Upper lobe of left lung (tissue), 4 donors: ENCODE data around the gene CHRNB1.

Source experiments
- POLR2A ChIP-seq, 4 donors: fragments of 450-650 bp; IDR thresholded peaks; one replicate each; pipeline ENCODE4 v1.5.1; 2016 to 2017; ENCODE audit warnings: antibody characterized with exemption in 4 of 4, mild to moderate bottlenecking in 2 of 4
- POLR2AphosphoS5 ChIP-seq, 2 donors: sonication (generic); formaldehyde crosslinking; IDR thresholded peaks; one replicate each; pipeline ENCODE4 v1.5.1; 2017; ENCODE audit warnings: antibody characterized with exemption in 2 of 2
- TF ChIP-seq, protein P1 (sequence below), 6 experiments: fragments of 450-650 bp in 4 of 6; fragments of 200-600 bp in 2 of 6; sonication (generic) in 2 of 6; IDR thresholded peaks; one replicate each; pipeline ENCODE4 v1.5.1; 2016 to 2019; ENCODE audit warnings: antibody characterized with exemption in 6 of 6

DNA sequence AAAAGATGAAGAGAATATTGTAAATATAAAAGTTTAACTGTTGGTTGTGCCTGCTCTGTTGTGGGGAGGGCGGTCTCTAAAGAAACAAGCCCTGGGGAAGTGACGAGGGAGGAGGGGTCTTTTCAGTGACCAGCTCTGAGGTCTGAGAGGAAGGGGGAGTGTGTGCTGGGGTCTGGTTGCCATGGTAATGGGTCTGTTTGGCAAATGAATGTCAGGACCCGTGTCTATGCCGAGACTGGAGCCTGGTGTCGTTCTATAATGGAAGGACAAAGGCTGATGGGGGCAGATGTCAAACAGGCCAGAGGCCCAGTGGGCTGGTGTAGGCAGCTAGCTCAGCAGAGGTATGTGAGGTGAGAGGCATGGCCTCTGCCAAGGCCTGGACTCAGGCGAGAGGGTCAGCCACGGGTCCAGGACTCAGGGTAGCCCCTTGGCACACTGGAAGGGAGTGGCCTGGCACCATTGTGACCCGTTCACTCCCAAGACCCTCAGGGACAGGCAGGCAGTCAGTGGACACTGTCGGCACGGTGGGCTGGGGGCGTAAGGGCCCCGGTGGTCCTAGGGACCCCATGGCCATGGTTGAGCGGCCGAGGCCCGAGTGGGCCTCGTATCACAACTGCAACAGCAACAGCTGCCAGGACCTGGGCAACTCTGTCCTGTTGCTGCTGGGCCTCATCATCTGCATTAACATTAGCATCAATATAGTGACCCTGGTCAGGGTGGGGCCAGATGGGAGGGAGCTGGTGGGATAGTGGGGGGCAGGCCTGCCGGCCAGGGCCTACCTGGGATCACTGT, 24.8 kb upstream of the CHRNB1 start, which contains the start of gene SPEM1:
- TF ChIP-seq, protein P1, sequence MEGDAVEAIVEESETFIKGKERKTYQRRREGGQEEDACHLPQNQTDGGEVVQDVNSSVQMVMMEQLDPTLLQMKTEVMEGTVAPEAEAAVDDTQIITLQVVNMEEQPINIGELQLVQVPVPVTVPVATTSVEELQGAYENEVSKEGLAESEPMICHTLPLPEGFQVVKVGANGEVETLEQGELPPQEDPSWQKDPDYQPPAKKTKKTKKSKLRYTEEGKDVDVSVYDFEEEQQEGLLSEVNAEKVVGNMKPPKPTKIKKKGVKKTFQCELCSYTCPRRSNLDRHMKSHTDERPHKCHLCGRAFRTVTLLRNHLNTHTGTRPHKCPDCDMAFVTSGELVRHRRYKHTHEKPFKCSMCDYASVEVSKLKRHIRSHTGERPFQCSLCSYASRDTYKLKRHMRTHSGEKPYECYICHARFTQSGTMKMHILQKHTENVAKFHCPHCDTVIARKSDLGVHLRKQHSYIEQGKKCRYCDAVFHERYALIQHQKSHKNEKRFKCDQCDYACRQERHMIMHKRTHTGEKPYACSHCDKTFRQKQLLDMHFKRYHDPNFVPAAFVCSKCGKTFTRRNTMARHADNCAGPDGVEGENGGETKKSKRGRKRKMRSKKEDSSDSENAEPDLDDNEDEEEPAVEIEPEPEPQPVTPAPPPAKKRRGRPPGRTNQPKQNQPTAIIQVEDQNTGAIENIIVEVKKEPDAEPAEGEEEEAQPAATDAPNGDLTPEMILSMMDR (IDR thresholded peaks at IDR 0.05) = no peak
- TF ChIP-seq POLR2AphosphoS5 (IDR thresholded peaks at IDR 0.05) = no peak
- TF ChIP-seq POLR2A (IDR thresholded peaks at IDR 0.05) = no peak
